Measurements from ENCODE around the gene FNTB.

The FNTB gene

DNA sequence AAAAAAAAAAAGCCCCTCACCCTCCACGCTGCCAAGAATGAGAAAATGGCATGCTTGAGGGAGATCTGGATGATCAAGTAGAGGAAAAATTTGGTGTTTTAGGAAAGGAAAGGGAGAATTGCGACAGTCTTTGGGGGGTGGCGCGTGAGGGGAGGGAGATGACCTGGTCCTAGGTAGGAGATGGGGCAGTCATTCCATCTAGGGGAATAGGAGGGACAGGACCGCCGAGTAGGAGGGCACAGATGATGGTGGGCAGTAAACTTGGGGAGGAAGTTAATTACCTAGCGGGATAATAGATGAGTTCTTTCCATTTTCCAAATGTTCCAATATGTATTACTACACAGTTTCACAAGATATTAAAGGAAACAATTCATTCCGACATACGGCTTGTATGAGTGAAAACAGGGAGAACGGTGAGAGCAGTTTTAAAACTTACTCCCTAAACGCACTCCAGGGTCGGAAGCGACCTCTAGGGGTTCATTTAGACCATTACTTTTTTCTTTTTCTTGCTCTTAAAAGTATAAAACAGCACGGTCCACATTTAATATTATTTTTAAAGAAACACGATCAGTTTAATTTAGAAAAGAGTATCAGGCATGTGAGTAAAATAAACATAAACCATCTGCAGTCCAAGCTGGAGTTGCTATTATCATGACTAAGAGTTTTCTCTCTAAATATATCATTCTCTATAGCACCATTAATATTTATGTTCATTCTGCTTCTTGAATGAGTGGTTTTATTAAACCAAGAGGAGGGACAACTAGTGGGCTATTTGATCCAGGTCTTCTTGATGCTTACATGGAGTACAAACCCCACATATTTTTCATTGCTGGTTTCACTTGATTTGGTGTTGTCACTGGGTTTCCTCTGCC is 3.0 kb upstream of the FNTB start:
- no peak for DNase-seq

DNA sequence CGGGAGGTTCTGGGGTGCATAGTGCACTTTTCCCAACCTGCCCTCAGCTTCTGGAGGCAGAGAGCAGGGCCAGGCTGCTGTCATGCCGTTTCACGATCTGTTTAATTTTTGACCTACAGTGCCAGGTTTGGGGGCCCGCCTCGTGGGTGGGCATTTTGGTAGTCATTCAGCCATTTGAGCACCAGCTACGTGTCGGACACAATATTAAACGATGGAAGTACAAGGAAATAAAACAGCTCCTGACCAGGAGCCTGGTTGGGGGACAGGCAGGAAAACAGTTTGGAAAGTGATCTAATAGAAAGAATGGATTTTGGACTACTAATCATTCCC is 708 bp downstream of the FNTB start:
- DNase-seq: no peak

DNA sequence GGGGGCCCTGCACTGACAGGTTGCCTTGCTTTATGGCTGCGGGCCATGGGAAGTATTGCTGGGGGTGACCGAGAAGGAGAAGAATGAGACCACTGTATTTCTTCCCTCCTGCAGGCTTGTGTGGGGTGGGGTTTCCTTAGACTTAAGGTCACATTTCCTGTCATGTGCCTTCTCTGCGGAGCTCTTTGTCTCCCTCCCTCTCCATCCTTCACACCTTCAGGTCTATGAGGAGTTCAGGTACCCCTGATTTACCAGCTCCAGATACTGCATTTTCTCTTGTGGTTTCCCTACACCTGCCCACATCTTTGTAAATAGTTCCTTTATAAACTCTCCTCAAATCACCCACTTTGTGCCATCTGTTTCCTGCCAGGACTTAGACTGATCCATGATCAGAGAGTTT is 3.6 kb downstream of the FNTB start:
- DNase-seq: no peak

DNA sequence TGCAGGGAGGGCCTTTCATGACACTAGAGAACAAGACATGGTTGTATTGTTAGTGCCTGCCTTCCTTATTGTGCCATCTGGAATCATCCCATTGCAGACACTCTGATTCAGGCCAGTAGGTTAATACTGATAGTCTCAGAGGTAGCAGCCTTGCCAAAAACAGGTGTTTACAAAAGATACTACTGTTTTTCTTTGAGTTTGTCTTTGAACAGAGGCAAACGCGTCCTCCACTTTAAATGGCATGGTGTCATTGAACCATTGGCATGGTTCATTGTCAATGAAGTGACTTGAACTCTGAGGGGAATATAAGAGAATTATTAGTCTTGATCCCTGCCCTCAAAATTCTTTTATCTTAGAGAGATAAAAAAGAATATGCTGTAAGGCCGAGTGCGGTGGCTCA is 4.2 kb downstream of the FNTB start:
- DNase-seq: no peak

DNA sequence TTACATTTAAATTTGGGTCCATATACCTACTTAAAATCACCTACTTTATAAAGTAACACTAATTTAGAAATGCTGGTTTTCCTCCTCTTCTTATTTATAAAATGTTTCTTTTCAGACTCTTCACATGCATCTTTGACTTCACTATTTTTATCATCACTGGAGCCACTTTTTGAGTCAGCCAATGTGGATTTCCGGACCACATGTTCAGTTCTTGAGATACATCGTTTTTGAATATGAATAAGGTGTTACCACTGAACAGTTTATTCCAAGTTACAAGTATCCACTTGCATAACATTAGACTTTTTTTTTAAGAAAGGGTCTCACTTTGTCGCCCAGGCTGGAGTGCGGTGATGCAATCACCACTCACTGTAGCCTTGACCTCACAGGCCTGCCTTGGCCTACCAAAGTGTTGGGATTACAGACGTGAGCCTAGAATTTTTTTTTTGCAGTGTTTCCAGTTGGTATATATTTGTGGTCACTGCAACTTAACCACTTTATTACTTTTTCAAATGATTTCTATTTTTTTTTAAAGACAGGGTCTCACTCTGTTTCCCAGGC is 5.7 kb downstream of the FNTB start:
- no peak for DNase-seq

DNA sequence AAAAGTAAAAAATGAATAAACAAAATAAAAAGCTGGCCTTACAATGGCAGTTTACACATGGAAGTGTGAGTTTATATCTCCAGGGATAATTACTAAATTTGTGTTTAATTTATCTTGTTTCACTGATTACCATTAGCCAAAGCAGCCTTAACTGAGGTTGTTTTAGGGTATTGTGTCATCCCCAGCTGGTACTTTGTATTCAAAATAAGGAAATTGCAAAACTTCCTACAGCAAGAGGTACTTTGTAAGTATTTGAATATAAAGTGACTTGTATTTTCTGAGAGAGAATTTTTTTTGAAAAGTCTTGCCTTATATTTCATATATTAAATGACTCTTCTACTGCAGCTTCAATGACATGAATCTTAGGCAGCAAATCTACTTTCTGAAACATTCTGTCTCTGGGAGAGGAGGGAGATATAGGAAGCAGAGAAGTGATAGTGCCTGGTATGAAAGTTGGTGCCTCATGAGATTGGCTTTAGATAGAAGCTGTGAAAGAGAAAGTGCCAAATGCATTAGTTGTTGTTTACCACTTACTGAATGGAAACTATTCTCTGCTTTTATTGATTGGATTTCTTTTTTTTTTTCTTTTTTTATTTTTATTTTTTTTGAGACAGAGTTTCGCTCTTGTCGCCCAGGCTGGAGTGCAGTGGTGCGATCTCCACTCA is 6.7 kb downstream of the FNTB start:
- no peak for DNase-seq

DNA sequence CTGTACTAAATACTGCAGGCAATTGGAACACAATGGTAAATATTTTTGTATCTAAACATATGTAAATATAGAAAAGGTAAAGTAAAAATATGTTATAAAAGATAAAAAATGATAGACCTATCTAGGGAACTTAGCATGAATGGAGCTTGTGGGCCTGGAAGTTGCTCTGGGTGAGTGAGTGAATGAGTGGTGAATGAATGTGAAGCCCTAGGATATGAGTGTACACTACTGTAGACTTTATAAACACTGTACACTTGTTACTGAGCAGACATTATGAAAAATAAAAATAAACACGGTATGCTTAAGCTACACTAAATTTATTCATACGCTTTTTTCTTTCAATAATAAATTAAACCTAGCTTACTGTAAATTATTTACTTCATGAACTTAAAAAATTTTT is 7.8 kb downstream of the FNTB start:
- DNase-seq: no peak

DNA sequence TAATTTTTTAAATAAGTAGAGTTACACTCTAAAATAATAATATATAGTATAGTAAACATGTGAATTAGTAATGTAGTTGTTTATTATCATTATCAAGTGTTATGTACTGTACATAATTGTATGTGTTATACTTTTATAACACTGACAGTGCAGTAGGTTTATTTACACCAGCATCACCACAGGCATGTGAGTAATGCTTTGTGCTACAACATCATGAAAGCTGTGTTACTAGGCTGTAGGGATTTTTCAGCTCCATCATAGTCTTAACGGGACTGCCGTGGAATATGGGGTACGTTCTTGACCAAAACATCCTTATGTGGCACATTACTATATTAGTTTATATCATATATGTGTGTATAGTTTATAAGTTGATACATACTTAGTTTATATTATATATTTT is 8.6 kb downstream of the FNTB start:
- no peak for DNase-seq

DNA sequence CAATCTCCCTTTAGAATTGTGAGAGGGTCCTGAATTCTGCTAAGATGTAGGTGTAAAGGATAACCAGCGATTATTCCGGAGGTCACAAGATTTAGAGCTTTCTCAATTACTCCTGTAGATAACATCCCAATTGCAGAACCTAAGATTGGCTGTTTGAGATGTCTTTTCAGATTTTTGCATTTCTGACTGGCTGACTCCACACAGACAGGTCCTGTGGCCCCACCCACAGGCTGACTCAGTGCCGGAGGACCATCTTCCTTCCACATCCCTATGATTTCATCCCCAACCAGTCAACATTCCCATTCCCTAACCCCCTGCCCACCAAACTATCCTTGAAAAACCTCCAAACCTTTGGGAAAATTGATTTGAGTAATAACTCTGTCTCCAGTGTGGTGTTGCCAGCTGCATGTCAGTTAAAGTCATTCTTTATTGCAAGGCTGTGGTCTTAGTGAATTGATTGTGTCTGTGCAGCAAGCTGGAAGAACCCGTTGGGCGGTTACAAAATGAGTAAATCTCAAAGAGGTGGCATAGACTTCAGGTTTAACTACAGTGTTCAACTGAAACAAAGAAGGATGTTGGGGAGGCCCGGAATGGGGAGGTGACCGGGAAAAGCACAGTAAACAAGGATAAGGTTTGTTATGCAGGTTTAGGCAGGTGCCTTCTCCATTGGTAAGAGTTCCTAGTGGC is 10.6 kb downstream of the FNTB start:
- no peak for DNase-seq

DNA sequence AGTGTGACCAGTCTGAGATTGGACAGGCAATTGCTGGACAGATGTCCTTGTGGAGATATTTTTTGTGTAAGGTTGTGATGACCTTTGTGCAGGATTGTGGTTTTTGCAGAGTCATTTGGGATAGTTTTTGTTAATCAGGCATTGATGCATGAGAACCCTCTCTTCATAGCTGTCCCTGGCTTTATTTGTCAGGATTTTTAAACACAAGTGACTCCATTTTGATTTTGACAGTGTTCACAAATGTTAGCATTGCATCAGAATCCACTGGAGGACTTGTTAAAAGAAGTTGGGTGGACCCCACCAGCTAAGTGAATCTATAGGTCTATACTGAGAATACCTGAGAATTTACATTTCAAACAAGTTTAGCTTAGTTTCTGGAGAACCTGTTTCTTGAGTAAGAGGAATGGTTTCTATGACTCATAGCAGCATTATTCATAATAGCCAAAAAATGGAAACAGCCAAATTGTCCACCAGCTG is 11.8 kb downstream of the FNTB start:
- DNase-seq: no peak

DNA sequence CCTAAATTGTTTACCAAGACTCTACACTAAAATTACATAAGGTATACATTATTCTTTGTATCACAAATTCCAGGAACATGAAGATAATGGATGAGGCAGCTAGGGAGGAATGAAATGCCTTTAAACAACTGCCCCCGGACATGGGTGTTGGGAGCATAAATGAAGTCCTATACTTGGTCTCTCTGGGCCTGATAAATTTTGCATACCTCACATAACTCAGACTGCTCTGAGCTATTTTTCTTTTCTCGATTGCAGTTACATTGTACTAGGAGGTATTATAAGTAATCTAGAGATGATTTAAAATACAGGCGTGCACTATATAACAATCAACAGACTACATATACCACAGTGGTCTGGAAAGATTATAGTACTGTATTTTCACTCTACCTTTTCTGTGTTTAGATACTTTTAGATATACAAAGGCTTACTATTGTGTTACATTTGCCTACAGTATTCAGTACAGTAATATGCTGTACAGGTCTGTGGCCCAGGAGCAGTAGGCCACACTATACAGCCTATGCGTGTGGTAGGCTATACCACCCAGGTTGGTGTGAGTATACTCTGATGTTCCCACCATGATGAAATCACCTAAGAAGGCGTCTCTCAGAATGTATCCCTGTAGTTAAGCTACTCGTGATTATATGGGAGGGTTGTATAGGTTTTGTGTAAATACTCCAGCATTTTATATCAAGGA is 14.3 kb downstream of the FNTB start:
- DNase-seq: no peak

DNA sequence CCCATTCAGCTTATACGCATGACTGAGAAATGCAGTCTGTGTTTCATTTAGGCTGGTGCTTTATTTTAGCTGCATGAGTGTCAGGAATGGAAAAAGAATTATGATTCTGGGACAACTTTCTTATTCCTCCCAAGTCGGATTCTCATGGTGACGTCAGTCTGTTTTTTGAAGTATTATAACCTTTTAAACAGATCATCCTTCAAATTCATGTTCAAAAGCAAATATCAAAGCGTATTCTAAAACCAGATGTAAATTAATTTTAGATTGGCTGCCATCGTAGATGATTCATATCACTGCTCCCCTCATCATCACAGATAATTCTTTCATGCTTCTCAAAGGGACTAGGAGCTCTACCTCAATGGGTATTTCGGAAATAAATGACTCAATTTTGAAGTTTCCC is 15.0 kb downstream of the FNTB start:
- no peak for DNase-seq

DNA sequence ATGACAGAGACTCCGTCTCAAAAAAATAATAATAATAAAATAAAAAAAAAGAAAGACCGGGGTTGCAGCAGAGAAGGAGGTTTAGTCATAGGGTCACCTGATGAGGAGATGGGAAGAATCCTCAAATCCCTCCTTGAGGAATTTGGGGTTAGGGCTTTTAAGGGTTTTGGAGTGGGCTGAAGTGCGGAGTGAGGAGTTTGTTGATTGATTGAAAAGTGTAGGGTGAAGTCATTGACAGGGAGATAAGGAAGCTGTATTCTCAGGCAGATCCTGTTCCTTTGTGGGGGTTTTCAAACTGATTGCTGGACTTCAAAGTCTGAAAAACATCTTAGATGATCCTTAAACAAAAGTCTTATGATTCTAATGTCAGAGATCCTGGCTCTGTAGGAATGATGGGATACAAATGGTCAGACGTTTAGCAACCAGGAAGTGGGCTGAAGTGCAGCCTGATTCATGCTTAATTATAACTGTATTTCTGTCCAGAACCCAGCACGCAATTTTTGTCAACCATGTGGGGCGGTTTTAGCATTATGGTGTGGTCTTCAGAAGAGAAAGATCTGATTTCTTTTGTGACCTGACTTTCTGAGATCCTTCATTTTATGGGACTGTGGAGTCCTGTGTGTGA is 16.0 kb downstream of the FNTB start:
- DNase-seq: no peak

DNA sequence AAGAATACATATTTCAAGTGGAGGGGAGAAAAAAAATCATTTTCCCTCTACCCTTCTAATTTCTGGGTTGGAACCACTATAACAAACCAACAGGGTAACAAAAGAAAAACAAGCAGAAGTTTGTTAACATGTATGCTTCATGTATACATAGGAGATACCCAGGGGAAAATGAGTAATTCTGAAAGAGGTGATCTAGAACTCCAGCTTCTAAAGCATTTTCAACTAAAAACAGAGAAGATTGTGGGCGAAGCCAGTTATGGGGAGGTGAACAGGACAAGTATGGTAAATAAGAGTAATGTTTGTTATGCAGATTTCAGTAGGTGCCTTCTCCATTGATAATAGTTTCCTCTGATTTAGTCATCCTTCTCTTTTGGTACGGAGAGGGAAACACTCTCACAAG is 16.7 kb downstream of the FNTB start:
- DNase-seq: no peak

DNA sequence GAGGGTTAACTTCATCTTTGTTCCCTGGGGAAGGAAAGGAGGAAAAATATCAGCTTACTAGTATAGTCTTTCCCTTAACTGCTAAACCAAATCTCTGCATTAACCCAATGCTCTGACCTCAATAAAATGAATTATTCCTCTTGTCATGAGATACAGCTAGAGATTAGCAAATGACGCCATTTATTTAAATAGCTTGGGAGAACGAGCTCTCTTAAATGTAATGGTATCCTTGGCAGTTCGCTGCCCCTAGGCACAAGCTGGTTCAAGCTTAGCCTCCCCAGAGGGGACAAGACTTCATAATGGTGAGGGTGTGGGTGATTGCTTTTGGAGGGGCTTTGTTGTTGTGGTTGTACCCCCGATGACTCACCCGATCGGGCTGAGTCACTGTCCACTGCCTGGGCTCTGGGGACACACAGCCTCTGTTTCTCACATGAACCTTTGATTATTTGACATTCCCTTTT is 19.6 kb downstream of the FNTB start:
- DNase-seq: no peak

DNA sequence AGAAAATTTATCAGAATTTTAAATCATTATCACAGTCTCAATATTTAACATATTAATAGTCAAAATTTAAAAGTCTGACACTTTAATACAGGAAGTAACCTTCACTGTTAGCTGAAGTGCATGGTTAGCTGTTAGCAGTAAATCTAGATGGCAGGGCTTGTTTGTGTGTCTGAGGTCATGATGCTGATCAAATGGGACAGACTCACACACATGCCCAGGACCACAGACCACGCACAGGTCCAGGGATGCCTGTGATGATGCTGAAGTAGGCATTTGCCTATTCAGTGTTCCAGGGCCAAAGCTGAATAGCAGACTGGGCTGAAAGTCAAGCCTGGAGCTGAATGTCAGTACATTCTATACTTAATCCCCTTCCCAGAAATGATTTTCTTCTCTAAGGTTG is 20.5 kb downstream of the FNTB start:
- no peak for DNase-seq

DNA sequence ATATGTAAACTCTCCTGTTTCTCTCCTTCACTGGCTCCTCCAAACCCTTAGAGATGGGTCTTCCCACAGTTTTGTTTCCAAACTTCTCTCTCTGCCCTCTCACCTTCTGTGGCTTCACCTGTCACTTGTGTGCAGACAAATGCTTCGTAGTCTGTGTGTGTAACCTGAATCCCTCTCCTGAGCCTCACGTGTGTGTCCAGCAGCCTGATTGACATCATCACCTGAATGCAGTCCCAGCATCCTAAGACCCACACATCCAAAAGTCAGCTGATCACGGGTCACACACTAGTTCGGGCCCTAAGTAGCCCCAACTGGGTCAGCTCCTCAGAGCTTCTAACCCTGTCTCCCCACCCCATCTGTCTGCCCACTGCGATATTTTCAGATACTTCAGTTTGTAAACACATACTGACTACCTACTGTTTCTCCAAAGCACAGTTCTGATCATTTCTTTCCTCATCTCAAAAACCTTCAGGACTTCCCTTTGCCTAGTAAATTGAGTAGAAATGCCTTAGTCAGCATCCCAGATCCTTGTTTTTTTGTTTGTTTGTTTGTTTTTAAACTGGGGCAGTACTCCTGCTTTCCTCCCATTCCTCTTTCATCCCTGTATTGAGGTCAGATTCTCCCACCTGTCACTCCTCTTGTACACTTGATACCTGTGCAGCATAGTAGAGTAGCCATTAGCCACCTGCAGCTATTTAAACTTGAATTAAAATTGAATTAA is 23.7 kb downstream of the FNTB start:
- DNase-seq: no peak

DNA sequence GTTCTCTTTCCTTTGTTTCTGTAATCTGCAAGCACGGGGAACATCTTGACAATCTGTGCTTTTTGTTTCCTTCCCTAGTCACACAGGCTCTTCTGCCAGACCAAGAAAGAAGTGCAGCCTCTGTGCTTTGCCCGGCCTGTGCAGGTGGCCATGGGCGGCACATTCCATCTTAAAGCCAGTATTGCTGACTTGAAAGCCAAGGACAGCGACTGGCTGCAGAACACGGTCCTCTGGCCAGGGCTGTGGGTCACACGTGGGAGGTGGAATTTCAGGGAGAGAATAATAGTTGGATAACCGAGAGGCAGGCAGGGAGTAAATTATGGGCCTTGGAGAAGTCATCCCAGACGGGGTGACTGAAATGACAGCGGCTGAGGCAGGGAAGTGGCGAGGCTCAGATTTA is 24.8 kb downstream of the FNTB start:
- DNase-seq: no peak

DNA sequence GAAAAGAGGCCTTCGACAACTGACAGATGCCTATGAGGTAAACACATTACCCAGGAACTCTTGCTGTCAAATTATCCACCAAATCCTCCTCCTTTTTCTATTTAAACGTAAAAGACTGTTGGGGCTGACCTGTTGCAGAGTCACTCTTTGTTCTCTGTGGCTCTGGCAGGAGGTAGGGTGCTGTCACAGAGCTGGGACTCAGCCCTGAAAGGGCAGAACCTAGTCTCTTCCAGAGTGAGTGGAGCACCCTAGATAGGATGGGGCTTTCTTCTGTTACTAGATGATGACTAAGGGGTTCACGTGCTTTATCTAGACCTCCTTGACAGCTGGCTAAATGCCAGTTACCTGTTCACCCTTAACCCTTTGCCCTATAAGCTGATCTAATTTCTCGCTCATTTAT is 25.7 kb downstream of the FNTB start:
- DNase-seq: no peak

DNA sequence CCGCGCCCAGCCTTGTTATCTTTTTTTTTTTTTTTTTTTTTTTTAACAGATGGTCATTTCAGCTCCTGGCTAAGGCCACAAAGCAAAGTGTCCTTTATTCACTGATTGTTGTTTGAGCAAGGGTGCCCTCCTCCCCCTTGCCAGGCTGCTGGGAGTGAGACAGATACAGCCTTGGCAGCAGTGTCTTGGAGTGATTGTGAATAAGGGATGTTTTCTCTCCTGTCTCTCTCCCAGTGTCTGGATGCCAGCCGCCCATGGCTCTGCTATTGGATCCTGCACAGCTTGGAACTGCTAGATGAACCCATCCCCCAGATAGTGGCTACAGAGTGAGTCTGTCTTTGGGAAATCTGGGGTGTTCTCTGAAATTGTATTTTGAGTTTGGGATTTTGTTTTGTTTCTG is 28.7 kb downstream of the FNTB start:
- no peak for DNase-seq

DNA sequence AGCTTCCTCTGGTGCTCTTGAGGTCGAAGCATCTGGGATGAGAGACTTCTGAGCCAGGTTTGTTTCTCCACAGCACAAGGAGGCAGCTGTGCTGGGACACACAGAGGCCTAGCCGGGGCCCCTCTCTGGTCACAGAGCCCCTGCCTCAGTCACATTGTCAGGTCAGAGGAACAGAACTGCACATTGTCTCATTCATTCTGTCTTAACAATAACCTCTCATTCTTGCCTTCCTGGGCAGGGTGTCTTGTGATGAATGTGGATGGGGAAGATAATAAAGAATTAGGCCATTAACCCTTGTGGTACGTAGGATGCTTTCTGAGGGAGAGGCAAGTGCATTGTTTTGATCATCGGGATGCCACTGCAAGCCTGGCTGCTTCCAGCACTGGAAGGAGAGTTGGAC is 29.8 kb downstream of the FNTB start:
- DNase-seq: no peak

All from right hindlimb (tissue), 1 donor.